ENCODE data around the gene GSTO2.

Gene GSTO2

DNA sequence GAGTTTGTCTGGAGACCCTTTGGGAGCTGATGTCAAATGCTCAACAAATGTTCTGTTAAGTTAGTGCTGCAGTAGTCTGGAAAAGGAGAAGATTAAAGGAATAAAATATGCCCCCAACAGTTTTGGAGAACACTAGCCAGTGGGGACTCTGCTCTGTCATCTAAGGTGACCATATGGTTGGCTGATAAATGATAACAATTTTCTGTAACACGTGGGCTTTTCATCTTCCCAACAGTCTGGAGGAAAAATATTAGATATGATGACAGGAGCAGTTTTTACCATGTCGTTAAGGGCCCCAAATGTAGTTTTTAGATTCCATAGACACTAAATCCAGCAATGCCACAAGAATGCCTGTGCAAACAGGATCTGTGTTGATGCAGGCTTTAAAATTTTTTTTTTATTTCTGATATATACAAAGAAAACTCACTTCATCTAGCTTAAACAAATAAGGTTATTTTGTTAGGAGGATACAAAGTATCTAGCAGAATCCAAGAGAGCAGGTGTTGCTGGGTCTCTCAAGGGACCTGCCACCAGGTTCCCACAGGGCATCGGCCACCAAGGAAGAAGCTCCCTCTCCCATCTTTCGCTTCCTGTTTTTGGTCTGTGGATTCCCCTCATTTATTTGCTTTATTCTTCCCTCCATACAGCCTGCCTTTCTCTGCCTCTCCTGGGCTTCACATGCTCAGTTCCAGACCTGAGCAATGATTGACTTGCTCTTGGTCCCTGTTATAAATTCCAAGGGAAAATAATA is 78.5 kb downstream of the GSTO2 start:
- no peak overlapping the region for H3K4me3 ChIP-seq (ENCODE audit: low read depth in 1 of 2, low read length in 2 of 2)
- no peaks in the 10 kb centered on the region for H3K27me3 ChIP-seq (ENCODE audit: control insufficient read depth in 1 of 2, insufficient read depth in 2 of 2, low read length in 2 of 2)
- no peak overlapping the region for H3K27ac ChIP-seq (ENCODE audit: low read depth, low read length)
- no peaks in the 10 kb centered on the region for H3K36me3 ChIP-seq (ENCODE audit: control insufficient read depth in 1 of 2, insufficient read depth in 2 of 2, low read length in 2 of 2)
- H3K9ac ChIP-seq (ENCODE audit: low read depth in 1 of 2, low read length in 2 of 2), result no peak overlapping the region
- peaks cover 5 to 15% of the 10 kb centered on the region in 2 donors for H3K4me1 ChIP-seq (ENCODE audit: control insufficient read depth in 1 of 2, insufficient read depth in 2 of 2, low read length in 2 of 2)
- no peaks in the 10 kb centered on the region for H3K9me3 ChIP-seq (ENCODE audit: control insufficient read depth in 1 of 2, low read length in 2 of 2)

DNA sequence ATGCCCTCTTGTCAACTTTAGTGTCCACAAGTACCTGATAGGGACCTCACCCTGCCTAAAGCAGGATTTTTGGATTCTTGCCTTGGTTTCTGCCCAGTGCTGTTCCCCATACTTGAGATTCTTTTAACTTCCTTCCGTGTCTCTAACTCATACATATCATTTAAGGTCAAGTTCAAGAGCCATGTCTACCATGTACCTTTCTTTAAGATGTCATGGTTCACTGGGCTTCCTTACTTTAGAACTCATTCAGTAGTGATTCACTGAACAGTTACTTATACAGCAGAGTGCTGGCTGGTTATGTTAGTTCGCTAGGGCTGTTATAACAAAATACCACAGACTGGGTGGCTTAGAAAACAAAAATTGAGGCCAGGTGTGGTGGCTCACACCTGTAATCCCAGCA is 79.6 kb downstream of the GSTO2 start:
- H3K9ac ChIP-seq (ENCODE audit: low read depth in 1 of 2, low read length in 2 of 2), result no peak overlapping the region
- H3K9me3 ChIP-seq (ENCODE audit: control insufficient read depth in 1 of 2, low read length in 2 of 2), result no peaks in the 10 kb centered on the region
- no peak overlapping the region for H3K27ac ChIP-seq (ENCODE audit: low read depth, low read length)
- peaks cover 15 to 25% of the 10 kb centered on the region in 2 donors for H3K4me1 ChIP-seq (ENCODE audit: control insufficient read depth in 1 of 2, insufficient read depth in 2 of 2, low read length in 2 of 2)
- no peak overlapping the region for H3K4me3 ChIP-seq (ENCODE audit: low read depth in 1 of 2, low read length in 2 of 2)
- no peaks in the 10 kb centered on the region for H3K27me3 ChIP-seq (ENCODE audit: control insufficient read depth in 1 of 2, insufficient read depth in 2 of 2, low read length in 2 of 2)
- no peaks in the 10 kb centered on the region for H3K36me3 ChIP-seq (ENCODE audit: control insufficient read depth in 1 of 2, insufficient read depth in 2 of 2, low read length in 2 of 2)

DNA sequence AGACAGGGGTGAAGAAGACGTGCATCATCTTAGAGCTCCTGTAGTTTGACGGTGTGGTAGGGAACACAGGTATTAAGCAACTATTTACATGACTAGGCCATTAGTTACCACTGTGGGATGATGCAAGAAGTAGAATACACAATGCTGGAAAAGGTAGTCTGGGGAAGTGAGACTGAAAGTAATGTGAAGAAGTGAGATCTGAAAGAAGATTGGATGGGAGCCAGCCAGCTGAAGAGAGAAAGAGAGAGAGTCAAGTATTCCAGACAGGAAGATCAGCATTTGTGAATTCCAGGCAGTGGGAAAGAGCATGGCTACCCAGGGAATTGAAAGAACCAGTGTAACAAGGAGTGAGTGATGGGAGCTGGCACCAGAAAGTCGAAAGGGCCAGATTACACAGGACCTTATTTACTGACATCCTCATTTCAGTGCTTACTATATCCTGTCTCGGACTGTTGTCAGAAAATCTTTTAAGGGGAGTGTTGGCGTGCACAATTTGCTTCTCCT is 80.7 kb downstream of the GSTO2 start:
- Histone ChIP-seq H3K27me3 (ENCODE audit: control insufficient read depth in 1 of 2, insufficient read depth in 2 of 2, low read length in 2 of 2) (no peaks in the 10 kb centered on the region), H3K9ac (ENCODE audit: low read depth in 1 of 2, low read length in 2 of 2) (no peak overlapping the region), H3K4me3 (ENCODE audit: low read depth in 1 of 2, low read length in 2 of 2) (peak overlapping the region; percentile 28 to 38), H3K36me3 (ENCODE audit: control insufficient read depth in 1 of 2, insufficient read depth in 2 of 2, low read length in 2 of 2) (no peaks in the 10 kb centered on the region), H3K9me3 (ENCODE audit: control insufficient read depth in 1 of 2, low read length in 2 of 2) (no peaks in the 10 kb centered on the region), H3K4me1 (ENCODE audit: control insufficient read depth in 1 of 2, insufficient read depth in 2 of 2, low read length in 2 of 2) (peaks cover 22 to 30% of the 10 kb centered on the region in 2 donors), H3K27ac (ENCODE audit: low read depth, low read length) (no peak overlapping the region)

DNA sequence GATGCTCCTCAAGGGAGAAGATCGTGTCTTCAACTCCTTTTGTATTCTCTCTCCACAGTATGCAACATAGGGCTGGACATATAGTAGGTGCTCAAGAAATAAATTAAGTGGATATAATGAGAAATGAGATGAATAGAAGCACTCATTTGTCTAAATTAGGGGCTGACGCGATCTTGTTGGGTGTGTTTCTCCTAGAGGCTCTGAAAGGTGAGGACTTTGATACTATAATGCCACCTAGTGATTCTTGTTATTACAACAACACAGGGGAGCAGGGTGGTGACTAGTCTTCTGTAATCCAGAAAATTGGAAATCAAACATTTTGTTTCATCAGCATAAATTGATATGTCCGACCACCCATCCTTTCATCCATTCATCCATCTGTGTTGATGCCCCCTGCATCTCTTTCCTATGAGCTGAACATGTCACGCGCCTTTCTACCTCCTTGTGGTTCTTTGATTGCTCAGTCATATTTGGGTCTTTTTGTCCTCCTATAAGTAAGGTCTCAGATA is 81.2 kb downstream of the GSTO2 start:
- H3K36me3 ChIP-seq (ENCODE audit: control insufficient read depth in 1 of 2, insufficient read depth in 2 of 2, low read length in 2 of 2), result no peaks in the 10 kb centered on the region
- no peak overlapping the region for H3K27ac ChIP-seq (ENCODE audit: low read depth, low read length)
- H3K9me3 ChIP-seq (ENCODE audit: control insufficient read depth in 1 of 2, low read length in 2 of 2), result no peaks in the 10 kb centered on the region
- peaks cover 22 to 30% of the 10 kb centered on the region in 2 donors for H3K4me1 ChIP-seq (ENCODE audit: control insufficient read depth in 1 of 2, insufficient read depth in 2 of 2, low read length in 2 of 2)
- H3K9ac ChIP-seq (ENCODE audit: low read depth in 1 of 2, low read length in 2 of 2), result no peak overlapping the region
- H3K4me3 ChIP-seq (ENCODE audit: low read depth in 1 of 2, low read length in 2 of 2), result peak overlapping the region; percentile 28 to 38
- H3K27me3 ChIP-seq (ENCODE audit: control insufficient read depth in 1 of 2, insufficient read depth in 2 of 2, low read length in 2 of 2), result no peaks in the 10 kb centered on the region

DNA sequence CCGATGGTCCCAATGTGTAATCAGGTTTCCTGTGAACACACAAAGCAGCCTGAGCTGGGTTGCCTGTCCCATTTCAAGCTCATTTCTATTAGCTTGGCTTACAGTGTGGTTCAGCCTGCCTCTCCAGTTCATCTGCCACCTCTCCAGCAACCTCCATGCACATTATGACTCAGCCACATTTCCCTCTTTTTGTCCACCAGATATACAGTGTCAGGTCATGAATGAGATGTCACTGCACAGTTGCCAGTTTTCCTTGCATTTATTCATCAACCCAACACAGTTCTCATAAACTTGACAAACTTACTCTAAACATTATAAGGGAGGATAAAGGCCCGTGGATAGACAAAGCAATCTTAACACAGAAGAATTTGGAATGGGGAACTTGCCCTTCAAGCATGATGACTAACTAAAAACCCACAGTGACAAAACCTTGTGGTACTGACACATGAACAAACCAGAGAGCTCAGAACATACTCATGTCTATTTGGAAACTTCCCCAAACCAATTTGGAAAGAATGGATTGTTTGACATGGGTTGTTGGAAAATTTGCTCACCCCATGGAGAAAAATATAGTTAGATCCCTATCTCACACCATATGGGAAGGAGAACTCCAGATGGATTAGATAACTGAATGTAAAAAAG is 82.2 kb downstream of the GSTO2 start:
- H3K36me3 ChIP-seq (ENCODE audit: control insufficient read depth in 1 of 2, insufficient read depth in 2 of 2, low read length in 2 of 2), result no peaks in the 10 kb centered on the region
- no peaks in the 10 kb centered on the region for H3K27me3 ChIP-seq (ENCODE audit: control insufficient read depth in 1 of 2, insufficient read depth in 2 of 2, low read length in 2 of 2)
- no peak overlapping the region for H3K27ac ChIP-seq (ENCODE audit: low read depth, low read length)
- no peaks in the 10 kb centered on the region for H3K9me3 ChIP-seq (ENCODE audit: control insufficient read depth in 1 of 2, low read length in 2 of 2)
- peaks cover 22 to 30% of the 10 kb centered on the region in 2 donors for H3K4me1 ChIP-seq (ENCODE audit: control insufficient read depth in 1 of 2, insufficient read depth in 2 of 2, low read length in 2 of 2)
- no peak overlapping the region for H3K4me3 ChIP-seq (ENCODE audit: low read depth in 1 of 2, low read length in 2 of 2)
- no peak overlapping the region for H3K9ac ChIP-seq (ENCODE audit: low read depth in 1 of 2, low read length in 2 of 2)

DNA sequence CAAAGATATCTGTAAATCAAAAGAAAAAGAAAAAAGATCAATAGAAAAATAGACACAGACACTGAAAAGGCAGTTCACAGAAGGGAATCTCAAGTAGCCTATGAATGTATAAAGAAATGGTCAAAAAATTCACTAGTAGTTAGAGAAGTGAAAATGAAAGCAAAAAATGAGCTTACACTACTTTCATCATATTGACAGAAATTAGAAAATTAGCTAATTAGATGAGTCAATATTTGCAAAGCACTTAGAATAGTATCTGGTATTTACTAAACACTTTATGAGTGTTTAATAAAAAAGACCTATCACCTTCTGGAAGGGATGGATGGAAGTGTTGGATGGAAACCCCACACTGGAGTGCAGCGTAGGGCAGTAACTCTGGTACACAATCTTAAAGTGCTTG is 82.9 kb downstream of the GSTO2 start:
- no peaks in the 10 kb centered on the region for H3K9me3 ChIP-seq (ENCODE audit: control insufficient read depth in 1 of 2, low read length in 2 of 2)
- no peaks in the 10 kb centered on the region for H3K27me3 ChIP-seq (ENCODE audit: control insufficient read depth in 1 of 2, insufficient read depth in 2 of 2, low read length in 2 of 2)
- H3K4me1 ChIP-seq (ENCODE audit: control insufficient read depth in 1 of 2, insufficient read depth in 2 of 2, low read length in 2 of 2), result peaks cover 22 to 30% of the 10 kb centered on the region in 2 donors
- no peaks in the 10 kb centered on the region for H3K36me3 ChIP-seq (ENCODE audit: control insufficient read depth in 1 of 2, insufficient read depth in 2 of 2, low read length in 2 of 2)
- peak overlapping the region in 1 of 2 donors; percentile 5 for H3K4me3 ChIP-seq (ENCODE audit: low read depth in 1 of 2, low read length in 2 of 2)
- no peak overlapping the region for H3K27ac ChIP-seq (ENCODE audit: low read depth, low read length)
- H3K9ac ChIP-seq (ENCODE audit: low read depth in 1 of 2, low read length in 2 of 2), result peak overlapping the region in 1 of 2 donors; percentile 0

DNA sequence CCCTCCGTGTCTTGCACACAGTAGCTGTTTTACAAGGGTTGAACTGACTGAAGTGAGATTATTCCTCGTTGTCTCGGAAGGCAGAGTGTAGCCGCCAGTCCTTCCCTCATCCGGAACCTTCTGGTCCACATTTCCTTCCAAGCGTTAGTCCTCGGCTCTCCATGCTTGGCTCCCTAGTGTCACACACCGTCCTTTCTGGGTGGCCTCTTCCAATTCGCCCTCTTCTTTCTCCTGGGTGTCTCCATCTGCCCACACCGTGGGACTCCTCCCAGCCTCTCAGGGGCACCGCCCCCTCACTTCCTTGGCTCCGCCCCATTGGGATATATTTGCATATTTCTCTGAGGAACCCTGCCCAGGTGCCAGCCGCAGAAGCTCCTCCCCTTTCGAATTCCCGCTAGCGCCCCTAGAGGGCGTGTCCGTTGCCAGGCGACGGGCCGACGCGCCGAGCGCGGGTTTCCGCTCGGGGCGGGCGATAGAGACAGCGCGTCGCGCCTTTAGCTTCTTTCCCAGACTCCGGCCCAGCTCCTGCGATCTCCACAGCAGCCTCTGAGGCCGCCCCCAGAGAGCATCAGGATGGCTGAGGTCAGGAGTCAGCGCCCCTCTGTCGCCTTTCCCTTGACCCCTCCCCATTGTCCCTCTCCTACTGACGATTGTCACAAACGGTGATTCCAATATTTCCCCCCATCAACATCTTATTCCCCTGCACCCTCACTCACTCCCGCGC is 84.5 kb downstream of the GSTO2 start, which contains the start of gene CFAP58:
Gene CFAP58 (plus strand): TSS at position 509 of the 724 bp plus-strand sequence. CDS start 65 bp downstream, at position 574.
- no peak within 1 kb of the TSS for H3K27ac ChIP-seq (ENCODE audit: low read depth, low read length)
- no peaks in the 10 kb centered on the region for H3K36me3 ChIP-seq (ENCODE audit: control insufficient read depth in 1 of 2, insufficient read depth in 2 of 2, low read length in 2 of 2)
- peak within 1 kb of the TSS; percentile 72 to 73 for H3K4me3 ChIP-seq (ENCODE audit: low read depth in 1 of 2, low read length in 2 of 2)
- H3K27me3 ChIP-seq (ENCODE audit: control insufficient read depth in 1 of 2, insufficient read depth in 2 of 2, low read length in 2 of 2), result no peaks in the 10 kb centered on the region
- H3K9me3 ChIP-seq (ENCODE audit: control insufficient read depth in 1 of 2, low read length in 2 of 2), result no peaks in the 10 kb centered on the region
- H3K4me1 ChIP-seq (ENCODE audit: control insufficient read depth in 1 of 2, insufficient read depth in 2 of 2, low read length in 2 of 2), result peaks cover 22 to 30% of the 10 kb centered on the region in 2 donors
- no peak within 1 kb of the TSS for H3K9ac ChIP-seq (ENCODE audit: low read depth in 1 of 2, low read length in 2 of 2)

All from duodenal mucosa (tissue), 2 donors.